ENCODE measurements around the gene POLRMT.
"Not testable (repeated sequence)": the region's sequence is repeated elsewhere in the genome, so short reads cannot be mapped to it uniquely, and the experiment has no call there.

The POLRMT gene

DNA sequence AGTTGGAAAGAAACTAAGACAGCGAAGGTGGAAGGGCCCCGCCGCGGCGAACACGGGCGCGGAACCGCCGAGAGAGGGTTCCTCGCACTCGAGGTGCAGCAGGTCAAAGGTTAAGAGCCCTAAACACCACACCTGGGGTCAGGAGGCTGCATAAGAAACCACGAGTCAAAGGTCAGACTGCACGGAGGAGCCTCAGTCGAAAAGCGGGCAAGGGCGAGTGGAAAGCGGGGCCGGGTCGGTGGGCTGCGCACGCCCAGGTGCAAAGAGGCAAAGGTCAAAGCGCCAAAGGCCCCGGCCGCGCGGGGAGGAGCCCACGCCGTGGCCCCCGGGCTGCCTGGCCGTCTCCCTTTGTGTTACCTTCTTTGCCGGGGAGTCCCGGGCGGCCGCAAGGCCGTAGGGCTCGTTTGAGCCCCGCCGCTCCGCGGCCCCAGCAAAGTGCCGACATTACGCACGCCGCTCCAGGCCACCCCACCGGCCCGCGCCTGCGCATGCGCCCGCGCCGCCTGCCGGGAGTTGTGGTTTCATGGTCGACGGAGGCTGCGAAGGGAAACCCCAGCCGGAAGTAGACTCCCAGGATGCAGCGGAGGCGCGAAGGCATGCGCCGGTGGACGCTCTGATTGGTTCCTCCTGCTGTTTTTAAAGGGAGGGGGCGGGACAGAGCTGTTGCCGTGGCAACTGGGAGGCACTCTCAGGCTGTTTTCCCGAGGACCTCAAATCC lies at the start of gene POLRMT:
POLRMT (minus strand) TSS at position 470 of the 718 bp plus-strand sequence; CDS start at position 445, 25 bp downstream.
- DNase-seq, result peak; percentile 87

DNA sequence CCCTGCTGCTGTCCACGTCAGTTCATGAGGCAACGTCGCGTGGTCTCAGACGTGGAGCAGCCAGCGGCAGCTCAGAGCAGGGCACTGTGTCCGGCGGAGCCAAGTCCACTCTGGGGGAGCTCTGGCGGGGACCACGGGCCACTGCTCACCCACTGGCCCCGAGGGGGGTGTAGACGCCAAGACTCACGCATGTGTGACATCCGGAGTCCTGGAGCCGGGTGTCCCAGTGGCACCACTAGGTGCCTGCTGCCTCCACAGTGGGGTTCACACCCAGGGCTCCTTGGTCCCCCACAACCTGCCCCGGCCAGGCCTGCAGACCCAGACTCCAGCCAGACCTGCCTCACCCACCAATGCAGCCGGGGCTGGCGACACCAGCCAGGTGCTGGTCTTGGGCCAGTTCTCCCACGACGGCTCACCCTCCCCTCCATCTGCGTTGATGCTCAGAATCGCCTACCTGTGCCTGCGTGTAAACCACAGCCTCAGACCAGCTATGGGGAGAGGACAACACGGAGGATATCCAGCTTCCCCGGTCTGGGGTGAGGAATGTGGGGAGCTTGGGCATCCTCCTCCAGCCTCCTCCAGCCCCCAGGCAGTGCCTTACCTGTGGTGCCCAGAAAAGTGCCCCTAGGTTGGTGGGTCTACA lies 49.5 kb upstream of the POLRMT start:
- no peak for DNase-seq

DNA sequence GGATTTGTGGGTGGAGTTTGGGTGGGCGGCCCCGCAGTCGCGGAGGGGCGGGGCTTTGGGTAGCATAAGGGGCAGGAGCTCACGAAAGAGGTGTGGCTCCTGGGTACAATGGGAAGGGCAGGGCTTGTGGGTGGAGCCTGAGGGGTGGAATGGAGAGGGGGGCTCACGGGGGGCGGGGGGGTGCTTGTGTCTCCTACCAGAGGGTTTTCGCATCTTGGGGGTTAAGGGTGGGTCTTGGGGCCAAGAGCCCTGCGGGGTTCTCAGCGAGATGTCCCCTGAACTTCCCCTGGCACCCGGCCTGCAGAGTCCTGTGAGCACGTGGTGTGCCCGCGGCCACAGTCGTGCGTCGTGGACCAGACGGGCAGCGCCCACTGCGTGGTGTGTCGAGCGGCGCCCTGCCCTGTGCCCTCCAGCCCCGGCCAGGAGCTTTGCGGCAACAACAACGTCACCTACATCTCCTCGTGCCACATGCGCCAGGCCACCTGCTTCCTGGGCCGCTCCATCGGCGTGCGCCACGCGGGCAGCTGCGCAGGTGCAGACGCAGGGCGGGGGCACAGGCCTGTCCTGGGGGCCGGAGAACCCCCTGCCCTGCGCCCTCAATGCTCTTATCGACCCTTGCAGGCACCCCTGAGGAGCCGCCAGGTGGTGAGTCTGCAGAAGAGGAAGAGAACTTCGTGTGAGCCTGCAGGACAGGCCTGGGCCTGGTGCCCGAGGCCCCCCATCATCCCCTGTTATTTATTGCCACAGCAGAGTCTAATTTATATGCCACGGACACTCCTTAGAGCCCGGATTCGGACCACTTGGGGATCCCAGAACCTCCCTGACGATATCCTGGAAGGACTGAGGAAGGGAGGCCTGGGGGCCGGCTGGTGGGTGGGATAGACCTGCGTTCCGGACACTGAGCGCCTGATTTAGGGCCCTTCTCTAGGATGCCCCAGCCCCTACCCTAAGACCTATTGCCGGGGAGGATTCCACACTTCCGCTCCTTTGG lies 48.0 kb upstream of the POLRMT start:
- no peak for DNase-seq

DNA sequence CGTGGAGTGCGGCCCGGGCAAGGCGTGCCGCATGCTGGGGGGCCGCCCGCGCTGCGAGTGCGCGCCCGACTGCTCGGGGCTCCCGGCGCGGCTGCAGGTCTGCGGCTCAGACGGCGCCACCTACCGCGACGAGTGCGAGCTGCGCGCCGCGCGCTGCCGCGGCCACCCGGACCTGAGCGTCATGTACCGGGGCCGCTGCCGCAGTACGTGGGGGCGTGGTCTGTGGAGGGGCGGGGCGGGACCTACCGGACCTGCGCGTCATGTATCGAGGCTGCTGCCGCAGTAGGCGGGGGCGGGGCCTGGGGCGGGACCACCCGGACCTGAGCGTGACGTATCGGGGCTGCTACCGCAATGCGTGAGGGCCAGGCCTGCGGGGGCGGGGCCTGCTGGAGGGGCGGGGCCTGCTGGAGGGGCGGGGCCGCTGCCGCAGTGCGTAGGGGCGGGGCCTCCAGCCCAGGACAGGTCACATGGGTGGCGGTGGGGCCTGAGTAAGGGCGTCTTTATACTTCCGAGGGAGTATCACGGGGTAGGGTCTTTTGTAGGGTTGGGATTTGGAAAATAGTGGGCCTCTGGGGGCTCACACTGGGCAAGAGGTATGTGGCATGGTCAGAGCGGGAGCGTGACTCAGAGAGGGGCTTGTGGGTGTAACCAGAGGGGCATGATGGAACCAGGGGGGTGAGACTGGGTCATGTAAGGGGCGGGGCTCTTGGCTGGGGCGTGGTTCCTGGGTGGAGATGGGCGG lies 47.1 kb upstream of the POLRMT start:
- peak; percentile 90 for DNase-seq

DNA sequence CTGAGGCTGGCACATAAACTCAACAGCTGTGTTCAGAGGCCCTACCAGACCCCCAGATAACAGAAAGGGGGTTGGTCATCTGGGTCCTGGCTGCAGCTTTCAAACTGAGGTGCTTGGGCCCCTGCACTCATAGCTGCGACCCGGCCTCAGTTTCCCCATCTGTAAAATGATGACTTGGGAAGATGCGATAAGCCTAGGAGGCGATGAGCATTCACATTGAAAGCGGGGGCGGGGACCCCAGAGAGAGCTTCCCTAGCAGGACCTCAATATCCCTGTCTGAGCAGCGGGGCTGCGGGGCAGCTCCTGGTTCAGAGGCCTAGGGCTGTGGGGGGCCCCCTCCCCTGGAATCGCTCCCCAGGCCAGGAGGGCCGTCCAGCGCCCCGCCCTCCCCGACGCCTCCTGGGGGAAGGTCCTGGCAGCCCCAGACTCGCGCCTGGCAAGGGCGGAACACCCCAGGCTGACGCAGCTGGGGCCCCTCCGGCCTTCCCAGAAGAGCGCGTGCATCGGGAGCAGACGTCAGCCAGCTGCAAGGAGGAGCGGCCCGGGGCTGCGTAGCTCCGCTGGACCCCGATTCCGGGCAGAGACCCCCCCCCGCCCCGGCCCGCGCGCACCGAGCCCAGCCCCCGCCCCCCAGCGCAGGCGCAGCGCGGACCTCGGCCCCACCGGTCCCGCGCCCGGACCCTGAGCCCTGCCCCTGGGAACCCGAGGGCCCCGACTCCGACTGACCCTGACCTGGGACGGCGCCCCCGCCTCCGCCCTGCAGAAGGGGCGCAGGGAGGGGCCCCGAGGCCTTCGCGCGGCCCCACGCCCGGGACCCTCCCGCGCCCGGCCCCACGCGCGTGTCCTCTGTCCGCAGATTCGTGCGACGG lies 46.3 kb upstream of the POLRMT start:
- DNase-seq, result no peak

DNA sequence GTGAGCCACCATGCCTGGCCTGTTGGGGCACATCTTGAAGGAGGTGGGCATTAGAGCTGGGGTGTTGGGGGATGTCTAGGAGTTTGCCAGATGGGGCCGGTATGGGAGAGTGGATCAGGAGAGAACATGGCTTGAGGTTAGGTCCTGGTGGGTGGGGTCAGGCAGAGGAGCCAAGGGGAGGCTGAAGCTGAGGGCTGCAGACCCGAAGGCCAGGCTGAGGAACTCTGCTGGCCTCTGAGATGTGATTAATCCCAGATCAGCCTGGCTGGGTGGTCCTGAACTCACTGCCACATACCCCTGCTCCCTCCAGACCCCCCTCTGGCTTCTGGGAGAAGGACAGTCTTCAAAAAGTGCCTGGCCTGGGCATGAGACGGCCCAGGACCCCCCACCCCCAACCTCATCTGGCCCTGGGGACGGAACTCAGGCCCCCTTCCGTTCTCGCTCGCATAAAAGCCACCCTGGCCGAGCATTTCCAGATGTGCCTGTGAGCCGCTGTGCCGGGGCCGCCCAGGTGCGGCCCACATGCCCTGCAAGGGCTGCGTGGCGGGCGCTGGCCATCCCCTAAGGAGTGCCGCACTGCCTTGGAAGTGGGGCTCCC lies 45.6 kb upstream of the POLRMT start:
- no peak for DNase-seq

DNA sequence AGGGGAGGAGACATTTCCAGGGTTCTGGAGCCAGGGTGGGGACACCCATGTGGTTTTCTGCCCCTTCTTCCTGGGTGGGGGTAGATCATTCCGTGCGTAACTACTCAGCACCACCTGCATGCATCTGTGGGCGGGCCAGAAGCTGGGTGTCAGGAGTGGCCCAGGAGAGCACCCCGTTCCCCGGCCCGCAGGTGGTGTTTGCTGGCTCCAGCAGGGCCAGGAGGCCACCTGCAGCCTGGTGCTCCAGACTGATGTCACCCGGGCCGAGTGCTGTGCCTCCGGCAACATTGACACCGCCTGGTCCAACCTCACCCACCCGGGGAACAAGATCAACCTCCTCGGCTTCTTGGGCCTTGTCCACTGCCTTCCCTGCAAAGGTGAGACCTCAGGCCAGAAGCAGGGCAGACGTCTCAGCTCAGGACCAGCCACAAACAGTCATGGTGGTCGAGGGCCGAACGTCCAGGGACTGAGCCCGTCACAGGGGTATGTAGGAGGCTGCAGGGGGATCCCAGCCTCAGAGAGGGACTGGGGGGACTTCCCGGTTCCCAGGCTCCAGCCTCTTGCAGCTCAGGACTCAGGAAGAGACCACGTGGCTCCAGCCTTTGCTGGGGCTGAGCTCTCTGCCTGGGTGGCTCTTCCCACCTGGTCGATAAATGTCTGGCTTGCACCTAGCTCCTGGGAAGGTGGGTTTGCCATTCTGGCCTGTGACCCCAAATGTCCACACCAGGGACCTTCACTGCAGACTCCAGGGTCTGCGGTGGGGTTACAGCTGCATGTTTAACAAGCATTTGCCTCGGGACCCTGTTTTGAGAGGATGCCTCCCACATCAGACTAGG lies 44.5 kb upstream of the POLRMT start:
- no peak for DNase-seq

DNA sequence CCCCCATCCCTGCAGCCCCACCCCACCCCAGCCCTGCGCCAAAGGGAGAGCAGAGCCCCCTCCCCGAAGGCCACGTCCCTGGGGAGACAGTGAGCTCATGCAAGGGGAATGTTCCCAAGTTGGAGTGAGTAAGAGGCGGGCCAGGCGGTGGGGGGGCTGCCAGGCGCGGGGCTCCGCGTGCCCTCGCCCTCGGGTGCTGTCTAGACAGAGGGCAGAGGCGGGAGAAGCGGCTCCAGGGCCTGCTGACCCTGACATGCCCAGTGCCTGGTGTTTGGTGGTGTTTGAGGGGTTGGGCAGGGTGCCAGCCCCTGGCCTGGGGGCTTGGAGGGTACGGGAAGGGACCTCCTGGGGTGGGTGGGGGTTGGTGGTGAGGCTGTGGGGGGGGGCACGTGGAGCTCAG lies 43.9 kb upstream of the POLRMT start:
- no peak for DNase-seq

DNA sequence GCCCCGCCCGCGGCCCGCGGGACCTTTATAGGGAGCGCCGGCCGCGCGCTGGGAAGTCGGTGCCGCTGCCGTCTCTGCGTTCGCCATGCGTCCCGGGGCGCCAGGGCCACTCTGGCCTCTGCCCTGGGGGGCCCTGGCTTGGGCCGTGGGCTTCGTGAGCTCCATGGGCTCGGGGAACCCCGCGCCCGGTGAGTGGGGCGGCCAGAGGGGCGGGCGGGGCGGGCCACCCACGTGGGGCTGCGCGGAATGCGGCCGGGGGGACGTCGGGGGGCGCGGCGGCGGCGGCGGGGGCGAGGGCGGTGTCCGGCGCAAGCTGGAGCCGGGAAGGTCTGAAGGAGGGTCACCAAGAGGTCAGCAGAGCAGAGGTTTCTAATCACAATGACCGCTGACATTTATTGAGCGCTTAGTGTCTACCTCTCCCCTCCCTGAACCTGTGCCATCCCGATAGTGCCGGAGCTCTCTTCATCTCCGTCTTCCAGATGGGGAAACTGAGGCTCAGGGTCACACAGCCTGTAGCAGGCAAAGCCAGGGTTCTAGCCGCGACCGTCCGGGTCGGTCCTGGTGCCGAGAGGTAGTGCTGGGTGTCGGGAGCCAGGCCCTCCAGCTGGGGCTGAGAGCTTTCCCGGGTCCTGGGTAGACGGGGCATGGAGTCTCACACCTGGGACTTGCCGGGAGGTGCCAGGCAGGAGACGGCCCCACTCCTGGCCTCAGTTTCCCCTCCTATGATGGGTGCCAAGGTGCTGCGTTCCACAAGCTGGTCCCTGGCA lies 43.2 kb upstream of the POLRMT start, which contains the start of gene FSTL3:
FSTL3 (plus strand) TSS at position 54 of the 767 bp plus-strand sequence; CDS start at position 86, 32 bp downstream.
- DNase-seq, result no peak

DNA sequence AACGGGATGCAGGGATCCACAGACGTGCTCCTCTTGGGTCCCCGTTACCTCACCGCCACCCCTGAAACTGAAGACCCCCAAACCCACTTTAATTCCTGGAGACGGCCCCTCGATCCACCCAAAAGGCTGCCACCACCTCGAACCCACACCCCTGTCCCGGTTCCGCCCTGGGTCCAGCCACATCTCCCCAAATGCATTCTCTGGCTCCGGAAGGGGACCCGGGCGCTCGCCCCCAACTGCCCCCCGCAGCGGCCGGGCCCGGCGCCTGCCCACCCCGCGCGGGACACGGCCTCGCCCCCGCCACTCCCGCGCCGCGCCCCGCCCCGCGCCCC lies 42.6 kb upstream of the POLRMT start:
- DNase-seq, result no peak

DNA sequence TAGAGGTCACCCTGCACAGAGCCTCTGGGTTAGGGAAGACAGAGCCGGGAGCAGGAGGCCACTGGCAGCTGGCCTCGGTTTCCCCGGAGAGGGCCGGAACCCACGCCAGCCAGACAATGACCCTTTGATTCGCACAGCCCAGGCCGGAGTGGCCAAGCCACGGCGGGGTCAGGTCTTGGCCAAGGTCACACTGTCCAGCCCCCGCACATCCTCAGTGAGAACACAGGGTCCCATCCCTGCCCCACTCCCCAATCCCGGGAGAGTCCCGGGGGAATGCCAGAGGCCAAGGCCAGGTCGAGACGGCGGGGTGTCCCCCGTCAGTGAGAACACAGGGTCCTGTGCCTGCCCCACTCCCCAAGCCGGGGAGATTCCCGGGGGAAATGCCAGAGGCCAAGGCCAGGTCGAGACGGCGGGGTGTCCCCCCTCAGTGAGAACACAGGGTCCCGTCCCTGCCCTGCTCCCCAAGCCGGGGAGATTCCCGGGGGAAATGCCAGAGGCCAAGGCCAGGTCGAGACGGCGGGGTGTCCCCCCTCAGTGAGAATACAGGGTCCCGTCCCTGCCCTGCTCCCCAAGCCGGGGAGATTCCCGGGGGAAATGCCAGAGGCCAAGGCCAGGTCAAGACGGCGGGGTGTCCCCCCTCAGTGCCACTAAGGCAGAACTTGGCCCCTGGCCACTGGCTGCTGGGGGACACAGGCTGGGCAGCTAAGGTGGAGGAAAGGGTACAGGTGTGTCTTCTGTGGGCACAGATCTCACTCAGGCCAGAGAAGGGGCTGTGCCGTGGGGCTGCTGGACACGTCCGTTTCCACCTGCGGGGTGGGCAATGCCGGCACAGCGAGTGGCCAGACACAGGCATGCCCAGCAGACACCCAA lies 41.2 kb upstream of the POLRMT start:
- DNase-seq, result no peak

DNA sequence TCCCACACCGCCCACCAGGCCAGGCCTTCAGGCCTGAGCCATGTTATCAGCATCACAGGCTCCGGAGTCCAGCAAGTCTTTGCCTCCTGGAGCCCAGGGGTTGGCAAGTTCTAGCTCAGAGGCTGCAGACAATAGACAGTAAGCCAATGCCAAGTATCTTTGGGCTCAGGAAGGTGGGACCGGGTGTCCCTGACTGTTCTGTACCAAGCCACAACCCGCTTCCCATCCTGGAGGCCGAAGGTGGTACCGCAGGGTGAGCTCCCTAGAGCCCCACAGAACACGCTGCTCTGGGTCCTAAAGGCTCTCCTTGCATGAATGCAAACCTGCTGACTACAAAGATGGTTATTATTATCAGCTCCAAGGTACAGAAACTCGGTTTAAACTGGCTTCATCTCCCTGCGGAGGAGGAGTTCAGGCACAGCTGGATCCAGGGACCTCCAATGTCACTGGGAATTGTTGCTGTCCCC lies 37.3 kb upstream of the POLRMT start:
- no peak for DNase-seq

DNA sequence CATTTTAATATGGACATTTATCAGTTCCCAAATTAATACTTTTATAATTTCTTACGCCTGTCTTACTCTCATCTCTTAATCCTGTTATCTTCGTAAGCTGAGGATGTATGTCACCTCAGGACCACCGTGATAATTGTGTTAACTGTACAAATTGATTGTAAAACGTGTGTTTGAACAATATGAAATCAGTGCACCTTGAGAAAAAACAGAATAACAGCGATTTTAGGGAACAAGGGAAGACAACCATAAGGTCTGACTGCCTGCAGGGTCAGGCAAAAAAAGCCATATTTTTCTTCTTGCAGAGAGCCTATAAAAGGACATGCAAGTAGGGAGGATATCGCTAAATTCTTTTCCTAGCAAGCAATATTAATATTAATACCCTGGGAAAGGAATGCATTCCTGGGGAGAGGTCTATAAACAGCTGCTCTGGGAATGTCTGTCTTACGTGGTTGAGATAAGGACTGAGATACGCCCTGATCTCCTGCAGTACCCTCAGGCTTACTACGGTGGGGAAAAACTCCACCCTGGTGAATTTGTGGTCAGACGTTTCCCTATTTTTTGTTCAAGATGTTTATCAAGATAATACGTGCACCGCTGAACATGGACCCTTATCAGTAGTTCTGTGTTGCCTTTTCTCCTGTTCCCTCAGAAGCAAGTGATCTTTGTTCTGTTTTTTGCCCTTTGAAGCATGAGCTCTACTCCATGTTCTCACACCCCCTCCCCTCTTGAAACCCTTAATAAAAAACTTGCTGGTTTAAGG lies 35.5 kb upstream of the POLRMT start:
- not testable (repeated sequence) for DNase-seq

DNA sequence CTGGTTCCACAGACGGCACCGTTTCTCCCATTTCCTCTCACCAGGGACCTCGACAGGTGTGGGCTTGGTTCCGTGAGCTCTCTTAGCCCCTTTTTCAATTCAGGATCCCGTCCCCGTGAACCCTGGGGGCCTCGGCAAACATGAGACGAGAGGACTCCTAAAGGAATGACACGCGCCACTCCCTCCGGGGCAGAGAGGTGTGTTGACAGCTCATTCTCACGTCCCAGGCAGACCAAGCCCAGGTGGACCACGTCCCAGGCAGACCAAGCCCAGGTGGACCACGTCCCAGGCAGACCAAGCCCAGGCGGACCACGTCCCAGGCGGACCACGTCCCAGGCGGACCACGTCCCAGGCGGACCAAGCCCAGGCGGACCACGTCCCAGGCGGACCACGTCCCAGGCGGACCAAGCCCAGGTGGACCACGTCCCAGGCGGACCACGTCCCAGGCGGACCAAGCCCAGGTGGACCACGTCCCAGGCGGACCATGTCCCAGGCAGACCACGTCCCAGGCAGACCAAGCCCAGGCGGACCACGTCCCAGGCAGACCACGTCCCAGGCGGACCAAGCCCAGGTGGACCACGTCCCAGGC lies 33.7 kb upstream of the POLRMT start:
- DNase-seq, result not testable (repeated sequence)

DNA sequence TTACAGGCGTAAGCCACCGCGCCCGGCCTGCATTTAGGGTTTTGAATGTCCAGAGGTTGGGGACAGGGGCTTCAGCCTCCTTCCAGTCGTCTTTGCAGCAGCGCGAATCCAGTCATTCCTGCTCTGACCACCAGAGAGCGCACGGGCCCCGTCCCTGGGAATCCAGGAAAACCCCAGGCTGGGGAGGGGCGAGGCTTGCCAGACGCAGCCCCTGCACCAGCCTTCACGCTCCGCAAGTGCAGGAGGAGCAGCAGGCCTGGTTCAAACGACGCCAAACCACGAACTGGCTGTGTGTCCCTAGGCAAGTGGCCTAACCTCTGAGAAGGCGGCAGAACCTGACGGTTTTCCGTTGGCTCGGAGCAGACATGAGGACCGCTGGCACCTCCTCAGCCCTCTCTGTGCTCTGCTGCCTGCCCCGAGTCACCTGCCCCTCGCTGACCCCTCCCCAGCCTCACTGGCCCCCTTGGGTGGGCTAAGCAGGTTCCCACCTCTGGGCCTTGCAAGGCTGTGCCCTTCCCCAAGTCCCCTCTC lies 31.6 kb upstream of the POLRMT start:
- peak; percentile 57 for DNase-seq

DNA sequence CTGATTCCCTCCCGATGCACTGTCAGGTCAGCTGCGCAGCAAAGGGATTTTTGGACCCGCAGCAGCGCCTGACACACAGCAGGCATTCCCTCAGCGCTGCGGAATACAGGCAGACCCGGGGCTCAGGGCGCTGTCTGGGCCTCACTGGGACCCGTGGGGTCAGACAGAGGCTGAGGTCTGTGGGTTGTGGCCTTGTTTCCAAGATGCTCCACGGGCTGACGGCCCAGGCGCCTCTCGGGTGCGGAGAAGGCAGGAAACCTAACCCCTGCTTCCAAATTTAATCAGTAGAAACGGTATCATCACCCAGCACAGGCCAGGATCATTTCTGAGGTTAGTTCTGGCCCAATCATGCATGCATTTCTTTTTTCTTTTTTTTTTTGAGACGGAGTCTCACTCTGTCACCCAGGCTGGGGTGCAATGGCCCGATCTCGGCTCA lies 30.4 kb upstream of the POLRMT start:
- no peak for DNase-seq

Measured in NCI-H1694 treated with DMSO at 0.1 percent for 48 hours (cell line).